ENCODE results near the gene RDH5.

RDH5 gene

DNA sequence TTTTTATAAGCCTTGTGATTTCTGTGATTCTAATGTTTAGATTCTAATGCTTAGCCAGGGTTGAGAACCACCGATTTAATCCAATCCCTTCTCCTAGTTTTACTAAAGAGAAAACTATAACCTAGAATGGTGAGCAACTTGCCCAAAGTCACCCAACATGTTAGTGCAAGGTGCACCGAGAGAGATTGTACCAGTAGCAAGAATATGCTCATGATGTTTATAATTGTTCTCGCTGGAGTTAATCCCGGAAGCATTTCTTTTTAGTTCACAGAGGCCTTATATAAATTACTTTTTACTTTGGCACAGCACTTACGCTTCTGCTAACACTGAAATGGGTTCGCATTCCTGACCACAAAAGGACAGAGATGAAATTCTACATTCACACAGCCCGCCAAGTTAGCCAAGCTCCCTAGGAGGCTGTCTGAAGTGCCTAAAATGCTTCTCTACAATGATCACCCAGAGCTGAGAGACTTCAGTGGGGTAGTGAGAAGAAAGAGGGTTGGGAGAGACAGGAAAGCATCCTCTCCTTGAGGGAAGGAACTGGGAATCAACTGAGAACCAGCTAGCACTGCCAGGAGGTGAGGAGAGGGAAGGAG is 4.9 kb upstream of the RDH5 start:
- no peak for DNase-seq

- DNase-seq: peak; percentile 91
Observed at GRCh38 chr12:55715833-55716581, 4.2 kb upstream of the RDH5 start, which contains the start of gene BLOC1S1. BLOC1S1 (plus strand) TSS chr12:55716046; CDS start chr12:55716052, 6 bp downstream.

DNA sequence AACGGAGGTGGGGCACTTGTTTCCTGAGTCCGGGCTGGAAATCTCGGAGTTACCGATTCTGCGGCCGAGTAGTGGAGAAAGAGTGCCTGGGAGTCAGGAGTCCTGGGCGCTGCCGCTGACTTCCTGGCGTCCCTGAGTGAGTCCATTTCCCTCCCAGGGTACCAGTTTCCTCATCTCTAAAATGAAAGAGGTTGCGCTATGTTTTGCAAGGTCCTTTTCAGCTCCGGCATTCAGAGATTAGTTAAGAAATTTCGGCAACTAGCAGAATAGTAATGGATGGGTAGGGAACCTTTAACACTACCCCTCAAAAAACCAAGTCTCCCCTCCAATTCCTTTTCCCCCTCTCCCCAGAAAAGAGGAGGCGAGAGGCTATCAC is 3.6 kb upstream of the RDH5 start:
- no peak for DNase-seq

DNA sequence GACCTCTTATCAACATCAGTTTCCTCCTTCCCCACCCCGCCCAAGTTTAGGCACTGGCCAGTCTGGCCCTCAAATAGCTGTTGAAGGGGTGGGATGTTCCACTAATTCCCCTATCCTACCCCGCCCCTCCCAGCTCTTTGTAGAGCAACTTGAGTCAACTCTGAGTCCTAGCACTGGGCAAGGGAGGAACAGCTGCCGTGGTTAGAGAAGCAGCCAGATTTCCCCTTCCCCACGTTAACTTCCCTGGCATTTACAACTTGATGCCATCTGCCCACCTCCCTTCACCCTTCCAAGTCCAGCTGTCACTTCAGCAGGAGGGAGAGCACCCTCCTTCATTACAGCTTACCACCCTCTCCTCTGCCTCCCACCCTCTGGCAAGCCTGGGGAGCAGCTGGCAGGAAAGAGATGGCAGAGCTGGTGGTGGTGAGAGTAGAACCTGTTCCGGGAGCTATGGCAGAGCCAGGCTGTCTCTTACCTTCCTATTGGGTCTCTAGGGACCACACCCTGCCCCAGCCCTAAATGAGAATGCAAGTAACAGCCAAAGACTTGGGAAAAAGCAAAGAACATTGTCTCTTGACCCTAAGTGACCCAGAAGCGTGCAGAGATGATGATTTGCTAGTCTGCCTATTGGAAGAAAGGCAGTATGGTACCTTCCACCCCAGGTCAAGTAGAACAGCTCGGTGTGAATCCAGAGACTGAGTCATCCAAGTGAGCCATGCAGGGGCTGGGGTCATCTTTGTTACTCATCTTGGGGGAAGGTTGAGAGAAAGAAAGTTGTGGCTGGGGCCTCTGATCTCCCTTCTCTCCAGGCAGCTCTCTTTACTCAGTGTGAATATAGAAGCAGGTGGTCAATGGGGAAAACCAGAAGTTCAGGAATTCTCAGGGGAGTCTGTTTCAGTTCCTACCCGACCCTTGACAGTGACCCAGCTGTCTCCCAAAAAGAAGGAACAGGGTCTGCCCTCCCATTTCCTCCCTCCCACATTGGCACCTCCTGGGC is 2.9 kb upstream of the RDH5 start:
- DNase-seq: no peak

GRCh38 chr12:55718015-55718414 is 2.2 kb upstream of the RDH5 start:
- DNase-seq: no peak

GRCh38 chr12:55718624-55719275 is 1.4 kb upstream of the RDH5 start:
- no peak for DNase-seq

GRCh38 chr12:55719371-55719770 is 822 bp upstream of the RDH5 start:
- no peak for DNase-seq

GRCh38 chr12:55720894-55721444 is 776 bp downstream of the RDH5 start:
- no peak for DNase-seq

GRCh38 chr12:55721601-55722213 is 1.5 kb downstream of the RDH5 start:
- no peak for DNase-seq

DNA sequence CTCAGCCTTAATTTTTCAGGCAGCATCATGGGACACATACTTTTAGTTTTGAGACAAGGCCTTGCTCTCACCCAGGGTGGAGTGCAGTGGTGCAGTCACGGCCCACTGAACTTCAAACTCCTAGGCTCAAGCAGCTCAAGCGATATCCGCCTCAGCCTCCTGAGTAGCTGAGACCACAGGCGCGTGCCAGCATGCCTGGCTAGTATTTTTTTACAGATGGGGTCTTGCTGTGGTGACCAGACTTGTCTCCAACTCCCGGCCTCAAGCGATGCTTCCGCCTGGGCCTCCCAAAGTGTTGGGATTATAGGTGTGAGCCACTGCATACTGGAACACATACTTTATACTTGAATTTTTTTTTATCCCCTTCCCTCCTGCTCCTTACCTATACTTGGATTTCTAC is 2.8 kb downstream of the RDH5 start:
- DNase-seq: no peak

DNA sequence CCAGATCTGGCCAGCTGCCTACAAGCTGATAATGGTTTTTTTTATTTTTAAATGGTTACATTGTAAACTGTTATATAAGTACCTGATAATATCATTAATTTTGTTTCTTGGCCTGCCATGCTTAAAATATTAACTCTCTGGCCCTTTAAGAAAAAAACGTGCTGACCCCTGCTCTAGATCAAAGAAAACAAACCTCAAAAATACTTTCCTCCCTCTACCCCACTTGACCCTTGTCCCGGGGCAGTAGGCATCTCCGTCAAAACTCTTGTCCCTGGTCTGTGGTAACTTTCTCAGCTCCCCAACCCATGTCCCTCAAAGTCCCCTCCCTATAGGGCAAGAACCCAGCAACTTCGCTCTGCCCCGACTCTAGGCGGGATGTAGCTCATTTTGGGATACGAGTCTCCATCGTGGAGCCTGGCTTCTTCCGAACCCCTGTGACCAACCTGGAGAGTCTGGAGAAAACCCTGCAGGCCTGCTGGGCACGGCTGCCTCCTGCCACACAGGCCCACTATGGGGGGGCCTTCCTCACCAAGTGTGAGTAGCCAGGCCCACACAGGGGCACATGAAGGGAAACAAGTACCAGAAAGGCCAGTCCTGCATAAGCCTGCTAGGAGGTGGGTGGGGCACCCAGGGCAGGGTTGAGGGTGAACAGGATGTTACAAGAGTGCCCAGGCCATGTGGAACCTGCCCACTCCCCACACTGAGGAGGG is 3.5 kb downstream of the RDH5 start:
- no peak for DNase-seq

- DNase-seq: peak; percentile 63
Observed at GRCh38 chr12:55724226-55724939, 4.2 kb downstream of the RDH5 start.

GRCh38 chr12:55724940-55725309 is 4.7 kb downstream of the RDH5 start:
- DNase-seq: no peak

DNA sequence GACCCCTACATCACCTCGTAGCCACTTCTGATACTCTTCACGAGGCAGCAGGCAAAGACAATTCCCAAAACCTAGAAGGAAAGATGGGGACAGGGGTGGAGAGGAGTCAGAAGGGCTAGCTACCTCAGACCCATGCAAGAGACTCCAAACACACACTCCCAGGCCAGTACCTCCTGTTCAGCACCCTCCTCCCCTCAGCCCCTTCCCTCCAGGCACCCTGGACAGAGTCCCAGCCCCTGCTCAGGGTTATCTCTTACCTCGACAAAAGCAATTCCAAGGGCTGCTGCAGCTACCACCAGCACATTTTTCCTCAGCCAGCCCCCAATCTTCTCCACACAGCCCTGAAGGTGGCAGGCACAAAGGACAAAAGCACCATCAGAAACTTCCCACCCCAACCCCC is 5.4 kb downstream of the RDH5 start:
- DNase-seq: no peak

DNA sequence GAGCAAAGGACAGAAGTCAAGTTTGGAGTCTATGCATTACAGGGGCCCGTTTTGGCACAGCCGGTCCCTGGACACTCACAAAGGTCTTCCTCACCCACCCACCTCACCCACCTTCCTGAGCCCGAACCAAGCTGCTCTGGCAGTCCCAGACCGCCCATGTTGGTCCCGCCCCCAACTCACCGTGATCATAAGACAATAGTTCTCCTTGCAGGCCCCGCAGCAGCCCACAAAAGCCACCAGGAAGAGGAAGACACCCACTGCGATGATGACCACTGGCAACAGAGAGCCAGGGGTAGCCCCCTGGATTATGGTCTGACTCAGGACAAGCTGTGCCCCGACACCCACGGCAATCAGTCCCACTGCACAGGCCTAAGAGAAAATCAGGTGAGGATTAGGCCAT is 6.8 kb downstream of the RDH5 start:
- DNase-seq: no peak

DNA sequence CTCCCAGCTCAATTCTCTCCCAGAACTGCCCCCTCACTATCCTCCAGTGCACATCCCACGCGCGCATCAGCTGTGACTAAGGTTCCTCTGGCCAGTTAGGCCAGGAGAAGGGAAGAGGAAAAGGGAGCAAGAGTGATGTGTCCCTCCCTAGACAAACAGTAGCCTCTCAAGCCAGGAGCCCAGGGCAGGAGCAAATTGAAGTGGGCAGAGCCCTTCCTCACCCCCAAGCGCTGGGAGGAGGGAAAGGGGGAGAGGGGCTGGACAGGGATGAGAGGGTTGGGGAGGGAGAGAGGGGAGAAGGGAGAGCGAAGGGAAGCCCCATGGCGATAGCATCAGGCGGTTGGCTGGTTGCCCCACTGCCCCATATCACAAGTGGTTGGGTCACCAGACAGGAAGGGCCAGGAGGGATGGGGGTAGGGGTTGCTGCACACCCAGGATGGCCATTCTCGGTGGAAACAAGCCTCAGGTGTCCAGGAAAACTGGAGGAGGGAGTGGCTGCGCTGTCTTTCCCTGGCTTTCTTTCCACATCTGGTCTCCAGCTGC is 7.5 kb downstream of the RDH5 start:
- DNase-seq: no peak

GRCh38 chr12:55728186-55728938 is 8.2 kb downstream of the RDH5 start:
- DNase-seq: no peak

DNA sequence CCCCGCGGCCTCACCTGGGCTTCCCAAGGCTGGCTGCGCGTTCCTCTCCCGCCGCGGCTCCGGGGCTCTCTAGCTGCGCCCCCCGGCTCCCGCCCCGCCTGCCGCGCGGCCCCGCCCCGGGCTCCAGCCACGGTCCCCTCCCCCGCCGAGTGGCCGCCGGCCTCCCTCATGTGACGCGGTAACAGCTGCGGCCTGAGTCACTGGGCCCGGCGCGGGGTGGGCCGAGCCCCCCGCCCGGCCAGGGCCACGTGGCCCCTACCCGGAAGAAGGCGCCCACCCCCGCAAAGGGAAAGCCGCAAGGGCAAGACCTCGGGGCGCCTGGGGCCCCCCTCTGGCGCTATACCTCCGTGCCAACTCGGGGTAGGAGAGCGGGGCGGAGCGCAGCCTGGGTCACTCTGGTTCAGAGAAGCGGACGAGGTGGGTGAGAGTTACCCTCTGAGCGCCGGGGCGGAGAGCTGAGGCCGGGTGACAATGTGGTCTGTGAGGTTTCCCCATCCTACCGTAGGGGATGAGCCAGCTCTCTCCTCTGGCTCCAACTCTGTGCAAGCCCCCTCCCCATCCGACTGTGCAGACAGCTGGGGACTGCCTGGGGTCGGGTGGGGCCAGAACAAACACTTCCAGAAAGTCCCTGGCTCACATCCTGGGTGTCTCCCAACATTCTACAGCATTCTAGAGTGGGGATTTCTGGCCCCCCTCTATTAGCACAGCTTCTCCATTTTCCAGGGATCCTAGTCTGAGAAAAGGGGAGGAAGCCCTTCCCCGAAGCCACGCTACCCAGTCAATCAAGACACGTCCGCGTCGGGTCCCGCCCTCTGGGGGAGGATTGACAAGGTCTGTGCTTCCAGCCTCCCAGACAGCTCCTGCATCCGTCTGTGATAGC is 9.0 kb downstream of the RDH5 start, which contains the start of gene CD63:
Gene CD63 (minus strand): TSS at position 71 of the 880 bp plus-strand sequence. CDS start 668 bp downstream, outside the sequence.
- DNase-seq: peak; percentile 56
